GM18519 (cell line): ENCODE measurements around the gene PCDH7.

Experiments used
- ATAC-seq: cut with Tn5 transposase; IDR thresholded peaks from one replicate; pipeline ENCODE4 v1.9.1; 2021; ENCODE audit warnings: mild to moderate bottlenecking, moderate library complexity; ENCODE audit not compliant: unreplicated experiment, low FRiP score

Gene PCDH7

GRCh38 chr4:30720021-30720660 lies at the start of gene PCDH7:
Gene PCDH7 (plus strand): TSS chr4:30720369. CDS start chr4:30721423, 1,054 bp downstream.
- no peak for ATAC-seq

- ATAC-seq: no peak
Observed at GRCh38 chr4:30671926-30672448, 48.2 kb upstream of the PCDH7 start.

- ATAC-seq: no peak
Observed at GRCh38 chr4:30696191-30696590, 24.0 kb upstream of the PCDH7 start.

- ATAC-seq: no peak
Observed at GRCh38 chr4:30714408-30715031, 5.6 kb upstream of the PCDH7 start.

- ATAC-seq: no peak
Observed at GRCh38 chr4:30716158-30716557, 4.0 kb upstream of the PCDH7 start.

GRCh38 chr4:30716681-30717207 lies 3.4 kb upstream of the PCDH7 start:
- ATAC-seq: no peak

- ATAC-seq: no peak
Observed at GRCh38 chr4:30717208-30718020, 2.8 kb upstream of the PCDH7 start.

- no peak for ATAC-seq
Observed at GRCh38 chr4:30718021-30718542, 2.1 kb upstream of the PCDH7 start.

- ATAC-seq: no peak
Observed at GRCh38 chr4:30718641-30719453, 1.3 kb upstream of the PCDH7 start.

- no peak for ATAC-seq
Observed at GRCh38 chr4:30719454-30720020, 632 bp upstream of the PCDH7 start.

GRCh38 chr4:30720661-30721184 lies 554 bp downstream of the PCDH7 start:
- ATAC-seq: no peak

- no peak for ATAC-seq
Observed at GRCh38 chr4:30721185-30722091, 1.3 kb downstream of the PCDH7 start.

- no peak for ATAC-seq
Observed at GRCh38 chr4:30722092-30722358, 1.9 kb downstream of the PCDH7 start.

GRCh38 chr4:30722359-30723200 lies 2.4 kb downstream of the PCDH7 start:
- no peak for ATAC-seq

- no peak for ATAC-seq
Observed at GRCh38 chr4:30723201-30723955, 3.2 kb downstream of the PCDH7 start.

GRCh38 chr4:30724247-30724646 lies 4.1 kb downstream of the PCDH7 start:
- ATAC-seq: no peak

- no peak for ATAC-seq
Observed at GRCh38 chr4:30725562-30725961, 5.4 kb downstream of the PCDH7 start.
